ENCODE measurements around the gene RALGAPA2. TPM values are rescaled to one million over a fixed set of nuclear protein-coding genes. Genes with fewer than 3 reads are reported as not detected.

Gene RALGAPA2
- total and polyA plus RNA-seq, 2 experiments from 2014 or later: 14.5 to 35.5 TPM

DNA sequence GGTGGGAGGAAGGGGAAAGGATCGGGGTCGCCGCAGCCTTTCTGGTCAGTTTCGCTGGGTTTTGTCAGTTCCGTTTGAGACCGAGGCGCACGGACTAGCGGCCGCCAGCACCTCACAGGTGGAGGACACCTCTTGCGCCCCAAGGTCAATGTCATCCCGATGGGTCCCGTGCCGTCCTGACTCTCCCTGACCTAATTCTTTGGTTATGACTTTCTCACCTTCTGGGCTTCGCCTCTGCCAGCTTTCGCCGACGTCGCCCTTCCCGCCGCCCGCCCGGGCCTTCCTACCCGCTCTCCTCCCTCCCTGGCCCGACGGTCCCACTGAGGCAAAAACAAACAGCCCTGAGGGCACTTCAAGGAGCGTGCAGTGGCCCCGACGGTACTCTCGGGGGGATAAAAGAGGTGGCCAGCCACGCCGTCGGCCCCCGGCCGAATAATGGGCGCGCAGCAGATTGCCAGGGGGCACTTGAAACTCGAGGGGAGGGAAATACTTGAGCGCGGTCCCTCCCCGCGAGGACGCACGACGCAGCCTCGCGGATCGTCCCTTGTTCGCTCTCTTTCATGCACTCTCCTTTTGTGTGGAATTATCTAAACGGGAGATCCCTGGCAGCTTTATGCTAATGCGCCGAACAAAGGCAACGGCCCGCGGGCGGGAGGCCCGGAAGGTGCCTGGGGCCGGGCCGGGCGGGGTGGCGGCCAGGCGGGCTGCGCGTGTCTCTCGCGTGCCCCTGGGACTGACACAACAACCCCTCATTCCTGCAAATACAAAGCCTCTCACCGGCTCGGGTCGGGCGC is 348.4 kb downstream of the RALGAPA2 start:
- no peak overlapping the region for H3K27ac ChIP-seq
- no peaks in the 10 kb centered on the region for H3K9me3 ChIP-seq (ENCODE audit: low read depth)
- TF ChIP-seq, protein P1, sequence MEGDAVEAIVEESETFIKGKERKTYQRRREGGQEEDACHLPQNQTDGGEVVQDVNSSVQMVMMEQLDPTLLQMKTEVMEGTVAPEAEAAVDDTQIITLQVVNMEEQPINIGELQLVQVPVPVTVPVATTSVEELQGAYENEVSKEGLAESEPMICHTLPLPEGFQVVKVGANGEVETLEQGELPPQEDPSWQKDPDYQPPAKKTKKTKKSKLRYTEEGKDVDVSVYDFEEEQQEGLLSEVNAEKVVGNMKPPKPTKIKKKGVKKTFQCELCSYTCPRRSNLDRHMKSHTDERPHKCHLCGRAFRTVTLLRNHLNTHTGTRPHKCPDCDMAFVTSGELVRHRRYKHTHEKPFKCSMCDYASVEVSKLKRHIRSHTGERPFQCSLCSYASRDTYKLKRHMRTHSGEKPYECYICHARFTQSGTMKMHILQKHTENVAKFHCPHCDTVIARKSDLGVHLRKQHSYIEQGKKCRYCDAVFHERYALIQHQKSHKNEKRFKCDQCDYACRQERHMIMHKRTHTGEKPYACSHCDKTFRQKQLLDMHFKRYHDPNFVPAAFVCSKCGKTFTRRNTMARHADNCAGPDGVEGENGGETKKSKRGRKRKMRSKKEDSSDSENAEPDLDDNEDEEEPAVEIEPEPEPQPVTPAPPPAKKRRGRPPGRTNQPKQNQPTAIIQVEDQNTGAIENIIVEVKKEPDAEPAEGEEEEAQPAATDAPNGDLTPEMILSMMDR (IDR thresholded peaks at IDR 0.05; ENCODE audit: low read depth, low read length): no peak
- no peak for DNase-seq (ENCODE audit: low read depth in 1 of 2, low spot score in 1 of 2)
- peaks cover 100% of the 10 kb centered on the region for H3K27me3 ChIP-seq
- H3K4me3 ChIP-seq: no peak overlapping the region
- no peaks in the 10 kb centered on the region for H3K36me3 ChIP-seq
- no peaks in the 10 kb centered on the region for H3K4me1 ChIP-seq (ENCODE audit: low read depth)

DNA sequence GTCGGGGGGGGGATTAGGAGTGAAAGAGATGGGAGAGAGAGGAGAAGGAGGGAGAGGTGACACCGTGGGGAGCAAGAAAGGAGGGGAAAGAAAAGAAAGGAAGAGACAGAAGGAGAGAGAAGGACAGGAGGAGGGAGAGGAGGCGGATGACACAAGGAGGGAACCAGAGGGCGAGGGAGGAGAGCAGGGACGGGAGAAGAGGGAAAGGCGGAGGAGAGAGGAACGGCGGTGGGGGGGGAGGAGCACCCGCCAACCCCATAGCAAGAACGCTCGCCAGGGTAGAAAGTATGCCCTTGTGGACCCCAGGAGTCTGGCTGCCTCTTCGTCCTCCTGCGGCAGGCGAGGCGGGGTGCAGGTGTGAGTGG is 349.0 kb downstream of the RALGAPA2 start:
- H3K36me3 ChIP-seq: no peaks in the 10 kb centered on the region
- no peak overlapping the region for H3K27ac ChIP-seq
- H3K9me3 ChIP-seq (ENCODE audit: low read depth): no peaks in the 10 kb centered on the region
- H3K4me3 ChIP-seq: no peak overlapping the region
- TF ChIP-seq, protein P1 (IDR thresholded peaks at IDR 0.05; ENCODE audit: low read depth, low read length): no peak
- peaks cover 100% of the 10 kb centered on the region for H3K27me3 ChIP-seq
- H3K4me1 ChIP-seq (ENCODE audit: low read depth): no peaks in the 10 kb centered on the region
- peak in 1 of 2 donors; percentile 5 for DNase-seq (ENCODE audit: low read depth in 1 of 2, low spot score in 1 of 2)

DNA sequence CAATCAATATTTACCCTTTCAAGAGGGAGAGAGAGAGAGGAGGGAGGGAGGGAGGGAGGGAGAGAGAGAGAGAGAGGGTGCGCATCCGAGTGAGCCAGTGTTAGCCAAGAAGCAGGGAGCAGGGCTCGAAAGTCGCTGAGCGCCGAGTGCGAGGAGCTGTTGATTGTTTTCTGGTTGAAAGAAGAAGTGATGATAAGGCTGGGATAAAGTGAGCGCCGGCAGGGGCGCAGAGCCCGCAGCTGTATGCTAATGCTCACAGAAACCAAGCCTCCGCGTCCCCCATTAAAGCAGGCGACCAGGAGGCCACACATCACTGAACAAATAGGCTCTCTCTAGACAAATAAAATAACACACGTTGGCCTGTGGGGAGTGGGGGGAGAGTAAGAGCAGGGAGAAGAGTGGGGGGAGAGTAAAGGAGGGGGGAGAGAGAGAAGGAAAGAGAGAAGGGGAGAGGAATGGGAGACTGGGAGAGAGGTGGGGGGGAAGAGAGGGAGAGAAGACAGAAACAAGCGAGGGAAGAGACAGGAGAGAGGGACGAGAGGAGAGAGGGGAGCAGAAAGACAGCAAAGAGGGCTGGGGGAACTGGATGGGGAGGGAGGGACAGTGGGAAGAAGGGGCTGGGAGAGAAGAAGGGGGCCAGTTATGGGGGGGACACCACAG is 349.5 kb downstream of the RALGAPA2 start:
- DNase-seq (ENCODE audit: low read depth in 1 of 2, low spot score in 1 of 2): peak in 1 of 2 donors; percentile 30
- no peak overlapping the region for H3K27ac ChIP-seq
- H3K36me3 ChIP-seq: no peaks in the 10 kb centered on the region
- no peak overlapping the region for H3K4me3 ChIP-seq
- H3K4me1 ChIP-seq (ENCODE audit: low read depth): no peaks in the 10 kb centered on the region
- TF ChIP-seq, protein P1 (IDR thresholded peaks at IDR 0.05; ENCODE audit: low read depth, low read length): no peak
- peaks cover 97% of the 10 kb centered on the region for H3K27me3 ChIP-seq
- H3K9me3 ChIP-seq (ENCODE audit: low read depth): no peaks in the 10 kb centered on the region

DNA sequence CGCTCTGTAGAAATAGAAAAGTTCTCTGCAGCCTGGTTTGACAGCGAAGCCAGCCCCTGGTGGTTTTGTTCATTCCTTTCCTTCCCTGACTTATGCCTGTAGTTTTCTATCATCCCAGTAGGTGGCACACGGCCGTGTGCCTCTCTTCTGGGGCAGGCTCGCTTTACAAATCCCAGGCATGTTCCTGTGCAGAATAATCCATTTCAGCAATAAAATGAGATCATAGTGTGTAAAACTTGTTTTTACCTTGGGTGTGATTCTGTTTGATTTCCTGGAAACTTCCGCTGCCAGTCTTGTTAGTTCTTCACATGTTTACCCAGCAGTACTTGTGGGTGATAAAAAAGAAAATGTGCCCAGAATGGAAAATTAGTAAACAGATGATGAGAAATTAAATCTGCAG is 352.0 kb downstream of the RALGAPA2 start:
- peaks cover 72% of the 10 kb centered on the region for H3K27me3 ChIP-seq
- H3K36me3 ChIP-seq: no peaks in the 10 kb centered on the region
- no peak overlapping the region for H3K27ac ChIP-seq
- TF ChIP-seq, protein P1 (IDR thresholded peaks at IDR 0.05; ENCODE audit: low read depth, low read length): peak; percentile 90
- H3K4me1 ChIP-seq (ENCODE audit: low read depth): no peaks in the 10 kb centered on the region
- no peaks in the 10 kb centered on the region for H3K9me3 ChIP-seq (ENCODE audit: low read depth)
- H3K4me3 ChIP-seq: no peak overlapping the region
- peak; percentile 65 to 76 for DNase-seq (ENCODE audit: low read depth in 1 of 2, low spot score in 1 of 2)

DNA sequence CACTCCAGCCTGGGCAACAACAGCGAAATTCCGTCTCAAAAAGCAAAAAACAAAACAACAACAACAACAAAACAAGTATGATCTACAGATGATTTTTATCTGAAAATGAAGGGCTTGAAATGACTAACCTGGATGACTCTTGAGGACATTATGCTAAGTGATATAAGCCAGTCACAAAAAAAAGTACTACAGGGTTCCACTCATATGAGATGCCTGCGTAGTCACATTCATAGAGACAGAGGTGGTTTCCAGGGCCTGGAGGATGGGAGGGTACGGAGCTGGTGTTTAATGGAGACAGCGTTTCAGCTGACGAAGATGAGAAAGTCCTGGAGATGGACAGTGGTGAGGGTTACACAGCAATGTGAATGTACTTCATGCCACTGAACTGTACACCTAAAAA is 352.8 kb downstream of the RALGAPA2 start:
- Histone ChIP-seq H3K4me1 (ENCODE audit: low read depth) (no peaks in the 10 kb centered on the region), H3K36me3 (no peaks in the 10 kb centered on the region), H3K27me3 (peaks cover 64% of the 10 kb centered on the region), H3K9me3 (ENCODE audit: low read depth) (no peaks in the 10 kb centered on the region), H3K27ac (no peak overlapping the region), H3K4me3 (no peak overlapping the region)
- TF ChIP-seq, protein P1 (IDR thresholded peaks at IDR 0.05; ENCODE audit: low read depth, low read length): no peak
- DNase-seq (ENCODE audit: low read depth in 1 of 2, low spot score in 1 of 2): no peak
